GM23248 (cell line): ENCODE data around the gene TROAP.

Experiments
- EZH2 ChIP-seq: fragments of 200-600 bp; sonication (generic); IDR thresholded peaks from 2 replicates; pipeline ENCODE4 v1.6.1; 2018; ENCODE audit warnings: antibody characterized with exemption, mild to moderate bottlenecking; ENCODE audit not compliant: insufficient read depth, poor library complexity, severe bottlenecking
- EZH2phosphoT487 ChIP-seq: fragments of 200-600 bp; sonication (generic); IDR thresholded peaks from 2 replicates; pipeline ENCODE4 v1.6.1; 2018; ENCODE audit warnings: antibody characterized with exemption, moderate library complexity, mild to moderate bottlenecking, low read depth; ENCODE audit not compliant: insufficient read depth

DNA sequence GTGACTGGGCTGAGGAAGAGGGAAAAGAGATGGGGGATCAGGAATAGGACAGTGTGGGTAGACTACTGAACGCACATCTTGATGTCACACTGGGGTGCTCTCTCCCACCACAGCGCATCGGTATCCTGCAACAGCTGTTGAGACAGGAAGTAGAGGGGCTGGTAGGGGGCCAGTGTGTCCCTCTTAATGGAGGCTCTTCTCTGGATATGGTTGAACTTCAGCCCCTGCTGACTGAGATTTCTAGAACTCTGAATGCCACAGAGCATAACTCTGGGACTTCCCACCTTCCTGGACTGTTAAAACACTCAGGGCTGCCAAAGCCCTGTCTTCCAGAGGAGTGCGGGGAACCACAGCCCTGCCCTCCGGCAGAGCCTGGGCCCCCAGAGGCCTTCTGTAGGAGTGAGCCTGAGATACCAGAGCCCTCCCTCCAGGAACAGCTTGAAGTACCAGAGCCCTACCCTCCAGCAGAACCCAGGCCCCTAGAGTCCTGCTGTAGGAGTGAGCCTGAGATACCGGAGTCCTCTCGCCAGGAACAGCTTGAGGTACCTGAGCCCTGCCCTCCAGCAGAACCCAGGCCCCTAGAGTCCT, 7.1 kb downstream of the TROAP start:
- TF ChIP-seq EZH2 (no peak), EZH2phosphoT487 (no peak)
